ENCODE data around the gene TEX47.

DNA sequence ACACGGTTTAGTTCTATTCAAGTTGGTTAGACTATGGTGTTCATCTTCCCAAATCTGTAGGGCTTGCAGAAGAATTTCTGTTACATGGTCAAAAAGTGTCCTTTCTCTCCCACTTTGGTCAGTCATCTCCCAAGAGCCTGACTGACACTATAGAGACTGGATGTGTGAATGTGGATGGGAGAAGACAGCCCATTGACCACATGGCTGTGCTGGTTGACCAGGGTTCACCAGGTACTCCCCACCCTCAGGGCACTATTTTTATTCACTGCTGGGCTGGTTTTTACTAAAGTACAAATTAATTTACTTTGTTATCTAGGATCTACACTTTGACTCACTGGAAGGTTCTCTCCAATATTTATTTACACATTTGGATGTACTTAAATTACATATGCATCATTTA lies 33.8 kb downstream of the TEX47 start:
- TF ChIP-seq POLR2A (IDR thresholded peaks at IDR 0.05; ENCODE audit: extremely low read depth, insufficient read length), result no peak
- TF ChIP-seq, protein P1, sequence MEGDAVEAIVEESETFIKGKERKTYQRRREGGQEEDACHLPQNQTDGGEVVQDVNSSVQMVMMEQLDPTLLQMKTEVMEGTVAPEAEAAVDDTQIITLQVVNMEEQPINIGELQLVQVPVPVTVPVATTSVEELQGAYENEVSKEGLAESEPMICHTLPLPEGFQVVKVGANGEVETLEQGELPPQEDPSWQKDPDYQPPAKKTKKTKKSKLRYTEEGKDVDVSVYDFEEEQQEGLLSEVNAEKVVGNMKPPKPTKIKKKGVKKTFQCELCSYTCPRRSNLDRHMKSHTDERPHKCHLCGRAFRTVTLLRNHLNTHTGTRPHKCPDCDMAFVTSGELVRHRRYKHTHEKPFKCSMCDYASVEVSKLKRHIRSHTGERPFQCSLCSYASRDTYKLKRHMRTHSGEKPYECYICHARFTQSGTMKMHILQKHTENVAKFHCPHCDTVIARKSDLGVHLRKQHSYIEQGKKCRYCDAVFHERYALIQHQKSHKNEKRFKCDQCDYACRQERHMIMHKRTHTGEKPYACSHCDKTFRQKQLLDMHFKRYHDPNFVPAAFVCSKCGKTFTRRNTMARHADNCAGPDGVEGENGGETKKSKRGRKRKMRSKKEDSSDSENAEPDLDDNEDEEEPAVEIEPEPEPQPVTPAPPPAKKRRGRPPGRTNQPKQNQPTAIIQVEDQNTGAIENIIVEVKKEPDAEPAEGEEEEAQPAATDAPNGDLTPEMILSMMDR (IDR thresholded peaks at IDR 0.05; ENCODE audit: low read depth, low read length), result no peak

Data from NB4 (cell line).